PC-3 (cell line): ENCODE measurements around the gene POU4F3.
"Not testable (repeated sequence)": the region's sequence is repeated elsewhere in the genome, so short reads cannot be mapped to it uniquely, and the experiment has no call there.

ENCODE experiments used
- CTCF ChIP-seq: fragments of 300-600 bp; sonication (generic); conservative IDR thresholded peaks from 2 replicates; pipeline ENCODE4 v1.5.1; 2017; ENCODE audit warnings: antibody characterized with exemption, low read depth, mild to moderate bottlenecking, low read length
- EZH2 ChIP-seq: fragments of 300-600 bp; sonication (generic); IDR thresholded peaks from one replicate; pipeline ENCODE4 v1.6.1; 2017; ENCODE audit warnings: antibody characterized with exemption, mild to moderate bottlenecking, low read length; ENCODE audit not compliant: unreplicated experiment

DNA sequence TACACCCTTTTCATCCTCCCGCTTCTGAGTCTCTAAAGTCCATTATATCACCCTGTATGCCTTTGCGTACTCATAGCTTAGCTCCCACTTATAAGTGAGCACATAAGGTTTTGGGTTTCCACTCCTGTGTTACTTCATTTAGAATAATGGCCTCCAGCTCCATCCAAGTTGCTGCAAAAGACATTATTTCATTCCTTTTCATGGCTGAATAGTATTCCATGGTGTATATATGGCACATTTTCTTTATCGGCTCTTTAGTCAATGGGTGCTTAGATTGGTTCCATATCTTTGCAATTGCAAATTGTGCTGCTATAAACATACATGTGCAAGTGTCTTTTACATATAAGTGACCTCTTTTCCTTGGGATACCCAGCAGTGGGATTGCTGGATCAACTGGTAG lies 39.7 kb upstream of the POU4F3 start:
- TF ChIP-seq CTCF, EZH2: not testable (repeated sequence)
